CD14-positive monocyte (primary cell): ENCODE measurements around the gene MED9. TPM values are rescaled to one million over a fixed set of nuclear protein-coding genes. Genes with fewer than 3 reads are reported as not detected.

Source experiments
- DNase-seq, 3 donors: peaks; one replicate each; pipeline ENCODE4 v3.0.0-alpha.2; 2011 to 2022
- H2AFZ ChIP-seq: 2 replicates; pipeline ENCODE4 v1.6.0; 2012; ENCODE audit warnings: mild to moderate bottlenecking, low read depth, low read length, inconsistent platforms; ENCODE audit not compliant: insufficient read depth, poor library complexity, severe bottlenecking
- H3K27ac ChIP-seq, 2 donors: 1 replicate in 1 of 2; 2 replicates in 1 of 2; pipeline ENCODE4 v1.5.1; 2012 to 2013; ENCODE audit warnings: low read length in 2 of 2, control low read depth in 1 of 2, inconsistent platforms in 1 of 2, low read depth in 1 of 2, mild to moderate bottlenecking in 1 of 2
- H3K27me3 ChIP-seq, 2 donors: one replicate each; pipeline versions ENCODE4 v1.6.0 to v1.6.1; 2011 to 2013; ENCODE audit warnings: low read length in 2 of 2; ENCODE audit not compliant: control insufficient read depth in 2 of 2, insufficient read depth in 2 of 2
- H3K36me3 ChIP-seq, 2 donors: replicated peaks in 1 of 2; 1 replicate in 1 of 2; 2 replicates in 1 of 2; pipeline versions ENCODE4 v1.5.1 to v1.6.1; 2012 to 2013; ENCODE audit warnings: low read length in 2 of 2, control low read depth in 1 of 2, inconsistent platforms in 1 of 2, mild to moderate bottlenecking in 1 of 2; ENCODE audit not compliant: insufficient read depth in 2 of 2, control insufficient read depth in 1 of 2
- H3K4me1 ChIP-seq, 2 donors: 1 replicate in 1 of 2; 2 replicates in 1 of 2; pipeline versions ENCODE4 v1.5.1 to v1.6.1; 2012 to 2013; ENCODE audit warnings: low read length in 2 of 2, control low read depth in 1 of 2, inconsistent platforms in 1 of 2, mild to moderate bottlenecking in 1 of 2, moderate library complexity in 1 of 2; ENCODE audit not compliant: insufficient read depth in 2 of 2, control insufficient read depth in 1 of 2
- H3K4me2 ChIP-seq: replicated peaks from 2 replicates; pipeline ENCODE3; 2012; ENCODE audit warnings: low read length, moderate library complexity, mild to moderate bottlenecking; ENCODE audit not compliant: poor library complexity, severe bottlenecking; ENCODE audit errors: extremely low read depth
- H3K4me3 ChIP-seq, 3 experiments: fragments of 200-600 bp in 1 of 3; sonication (generic) in 1 of 3; replicated peaks in 1 of 3; 1 replicate in 2 of 3; 2 replicates in 1 of 3; pipeline ENCODE4 v1.5.1; 2011 to 2013; ENCODE audit warnings: low read length in 3 of 3, mild to moderate bottlenecking in 3 of 3, control low read depth in 2 of 3, low read depth in 2 of 3, inconsistent platforms in 1 of 3, moderate library complexity in 1 of 3
- H3K79me2 ChIP-seq: 2 replicates; pipeline ENCODE4 v1.6.0; 2012; ENCODE audit warnings: mild to moderate bottlenecking, control low read depth, inconsistent platforms, low read length, moderate library complexity; ENCODE audit not compliant: insufficient read depth
- H3K9ac ChIP-seq: 2 replicates; pipeline ENCODE4 v1.6.0; 2017; ENCODE audit warnings: low read length, mild to moderate bottlenecking; ENCODE audit not compliant: insufficient read depth, poor library complexity, severe bottlenecking
- H3K9me3 ChIP-seq, 2 donors: replicated peaks in 1 of 2; 1 replicate in 1 of 2; 2 replicates in 1 of 2; pipeline versions ENCODE4 v1.5.1 to v1.6.1; 2012 to 2013; ENCODE audit warnings: low read length in 2 of 2, control low read depth in 1 of 2; ENCODE audit not compliant: control insufficient read depth in 1 of 2, insufficient read depth in 1 of 2
- H4K20me1 ChIP-seq: 2 replicates; pipeline ENCODE4 v1.6.0; 2012; ENCODE audit warnings: mild to moderate bottlenecking, low read length, control low read depth, moderate library complexity; ENCODE audit not compliant: insufficient read depth
- H3K27ac Mint-ChIP-seq, 7 donors: one replicate each; pipeline ENCODE4 v1.8.0; 2020; ENCODE audit warnings: mild to moderate bottlenecking in 7 of 7, mixed read lengths in 7 of 7, moderate library complexity in 6 of 7, inconsistent platforms in 2 of 7
- H3K27me3 Mint-ChIP-seq, 3 donors: one replicate each; pipeline ENCODE4 v1.8.0; 2021 to 2022; ENCODE audit warnings: low read depth in 3 of 3, mild to moderate bottlenecking in 3 of 3, mixed read lengths in 3 of 3, moderate library complexity in 3 of 3, inconsistent platforms in 1 of 3
- H3K36me3 Mint-ChIP-seq, 2 donors: one replicate each; pipeline ENCODE4 v1.8.0; 2020; ENCODE audit warnings: mixed read lengths in 2 of 2, inconsistent platforms in 1 of 2, mild to moderate bottlenecking in 1 of 2
- H3K4me1 Mint-ChIP-seq: one replicate; pipeline ENCODE4 v1.8.0; 2020; ENCODE audit warnings: mild to moderate bottlenecking, mixed read lengths
- H3K4me3 Mint-ChIP-seq, 2 donors: one replicate each; pipeline ENCODE4 v1.8.0; 2020; ENCODE audit warnings: mild to moderate bottlenecking in 2 of 2, mixed read lengths in 2 of 2, moderate library complexity in 1 of 2
- H3K9me3 Mint-ChIP-seq, 7 donors: one replicate each; pipeline ENCODE4 v1.8.0; 2020 to 2022; ENCODE audit warnings: mixed read lengths in 7 of 7, mild to moderate bottlenecking in 6 of 7, moderate library complexity in 6 of 7, inconsistent platforms in 2 of 7
- WGBS: methylation state at CpG from one replicate; pipeline ENCODE4 v1.1.5; 2013; ENCODE audit warnings: missing lambda C conversion rate; ENCODE audit not compliant: insufficient coverage; 5-methylcytosine and 5-hydroxymethylcytosine counted together
- intact Hi-C, 2 donors: fragments of 100-400 bp; cut with micrococcal nuclease; formaldehyde crosslinking; loops; one replicate each; pipeline versions ENCODE4 v1.15.0 to v1.15.1; 2023
- polyA plus RNA-seq, 3 donors: library from polyadenylated mRNA; depleted of rRNA in 1 of 3; unstranded in 2 of 3; stranded (reverse) in 1 of 3; fragments of 300-500 nt in 2 of 3; fragments of >200 nt in 1 of 3; fragmentation: Illumina TruSeq in 2 of 3; gene quantifications; 1 replicate in 2 of 3; 2 replicates in 1 of 3; pipeline ENCODE4 v1.2.3, GENCODE V29; 2012 to 2021
- TF ChIP-seq, protein P1 (sequence below): fragments of 200-600 bp; IDR thresholded peaks from one replicate; pipeline ENCODE4 v1.8.0; 2022; ENCODE audit warnings: antibody characterized with exemption, mild to moderate bottlenecking

MED9 gene
- polyA plus RNA-seq, 3 donors: 5.6 to 6.9 (median 6.1) TPM

DNA sequence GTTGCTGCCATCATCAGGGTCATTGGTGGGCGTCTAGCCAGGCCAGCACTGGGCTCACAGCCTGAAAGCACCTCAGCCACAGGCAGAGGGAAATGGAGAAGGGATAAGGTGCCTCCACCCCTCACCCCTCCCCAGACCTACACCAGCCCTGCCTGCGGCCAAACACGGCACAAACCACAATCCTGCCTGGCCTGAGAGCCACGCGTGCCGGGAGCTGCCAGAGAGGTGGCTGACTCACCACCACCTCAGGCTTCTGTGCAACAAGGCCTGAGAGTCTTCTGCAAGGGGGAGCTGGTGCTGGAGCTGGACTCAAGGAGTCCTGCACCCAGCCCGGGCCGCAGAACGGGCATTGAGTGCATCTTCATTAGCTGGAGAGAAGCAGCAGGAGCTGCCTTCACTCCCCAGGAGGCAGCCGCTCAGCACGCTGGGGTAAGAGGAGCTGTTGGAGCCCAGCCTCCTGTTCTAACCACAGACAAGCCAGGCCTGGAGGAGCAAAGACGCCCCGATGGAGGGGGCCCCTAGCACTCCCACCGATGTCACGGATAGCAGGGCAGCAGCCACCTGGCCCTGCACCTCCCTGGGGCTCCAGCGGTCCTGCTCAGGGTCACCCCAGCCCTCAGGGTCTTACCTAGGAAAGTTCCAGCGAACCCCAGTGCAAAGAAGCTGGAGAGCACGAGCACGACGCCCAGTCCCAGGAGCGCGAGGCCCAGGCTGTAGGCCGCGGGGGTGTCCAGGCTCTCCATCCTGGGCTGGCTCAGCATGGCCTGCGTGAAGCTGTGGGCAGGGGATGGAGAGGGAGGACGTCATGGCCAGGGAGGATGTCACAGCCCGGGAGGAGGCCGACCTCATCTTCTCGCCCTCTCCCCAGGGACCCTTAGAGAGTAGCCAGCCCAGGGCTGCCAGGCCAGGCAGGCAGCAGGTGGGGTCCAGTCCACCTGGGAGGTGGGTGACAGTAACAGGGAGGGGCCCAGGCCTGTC is 35.4 kb downstream of the MED9 start:
- no peak for DNase-seq
- Histone ChIP-seq H3K9me3 (no peaks in the 10 kb centered on the region), H3K4me2 (no peak overlapping the region), H2AFZ (no peak overlapping the region), H3K9ac (no peak overlapping the region), H3K36me3 (no peaks in the 10 kb centered on the region), H3K27me3 (no peaks in the 10 kb centered on the region), H3K4me3 (no peak overlapping the region), H3K27ac (no peak overlapping the region), H4K20me1 (no peaks in the 10 kb centered on the region), H3K79me2 (no peaks in the 10 kb centered on the region), H3K4me1 (no peaks in the 10 kb centered on the region)
- TF ChIP-seq, protein P1, sequence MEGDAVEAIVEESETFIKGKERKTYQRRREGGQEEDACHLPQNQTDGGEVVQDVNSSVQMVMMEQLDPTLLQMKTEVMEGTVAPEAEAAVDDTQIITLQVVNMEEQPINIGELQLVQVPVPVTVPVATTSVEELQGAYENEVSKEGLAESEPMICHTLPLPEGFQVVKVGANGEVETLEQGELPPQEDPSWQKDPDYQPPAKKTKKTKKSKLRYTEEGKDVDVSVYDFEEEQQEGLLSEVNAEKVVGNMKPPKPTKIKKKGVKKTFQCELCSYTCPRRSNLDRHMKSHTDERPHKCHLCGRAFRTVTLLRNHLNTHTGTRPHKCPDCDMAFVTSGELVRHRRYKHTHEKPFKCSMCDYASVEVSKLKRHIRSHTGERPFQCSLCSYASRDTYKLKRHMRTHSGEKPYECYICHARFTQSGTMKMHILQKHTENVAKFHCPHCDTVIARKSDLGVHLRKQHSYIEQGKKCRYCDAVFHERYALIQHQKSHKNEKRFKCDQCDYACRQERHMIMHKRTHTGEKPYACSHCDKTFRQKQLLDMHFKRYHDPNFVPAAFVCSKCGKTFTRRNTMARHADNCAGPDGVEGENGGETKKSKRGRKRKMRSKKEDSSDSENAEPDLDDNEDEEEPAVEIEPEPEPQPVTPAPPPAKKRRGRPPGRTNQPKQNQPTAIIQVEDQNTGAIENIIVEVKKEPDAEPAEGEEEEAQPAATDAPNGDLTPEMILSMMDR: no peak
- Mint-ChIP-seq H3K36me3 (peaks cover 0 to 3% of the 10 kb centered on the region in 2 donors), H3K27ac (no peak overlapping the region), H3K27me3 (peaks cover 0 to 2% (median 2%) of the 10 kb centered on the region in 3 donors), H3K4me3 (no peak overlapping the region), H3K4me1 (peaks cover 1% of the 10 kb centered on the region), H3K9me3 (no peaks in the 10 kb centered on the region)
- WGBS: 56% methylated on average over 24 of the region's 29 CpGs
- intact Hi-C loops: no loop called here

DNA sequence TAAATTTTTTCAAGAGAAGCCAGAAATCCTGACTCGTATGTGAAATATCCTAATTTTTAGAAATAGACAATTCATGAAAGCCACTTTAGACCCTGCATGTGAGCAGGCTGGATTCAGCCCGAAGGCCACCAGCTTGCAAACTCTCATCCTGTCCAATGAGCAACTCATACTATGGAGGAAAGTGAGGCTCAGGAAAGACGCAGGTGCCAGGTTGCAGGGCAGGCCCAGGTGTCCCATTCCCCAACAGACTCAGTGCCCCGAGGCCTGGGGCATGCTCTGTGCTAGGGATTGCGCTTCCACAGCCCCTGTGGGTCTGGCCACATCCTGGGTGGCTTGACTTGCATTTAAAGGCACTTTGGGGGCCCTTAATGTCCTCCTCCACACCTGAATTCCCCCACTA is 36.1 kb downstream of the MED9 start:
- TF ChIP-seq, protein P1: no peak
- intact Hi-C loops: no loop called here

More for the DNA sequence above, 36.1 kb downstream of the MED9 start:
- no peak overlapping the region for H3K27ac ChIP-seq
- no peaks in the 10 kb centered on the region for H3K9me3 Mint-ChIP-seq
- H3K4me2 ChIP-seq: no peak overlapping the region
- no peaks in the 10 kb centered on the region for H3K79me2 ChIP-seq
- H3K27me3 Mint-ChIP-seq: peaks cover 0 to 2% (median 2%) of the 10 kb centered on the region in 3 donors
- no peak overlapping the region for H3K4me3 ChIP-seq
- WGBS: 96% methylated on average over 4 of the region's 5 CpGs
- H3K4me3 Mint-ChIP-seq: no peak overlapping the region
- no peak overlapping the region for H3K9ac ChIP-seq
- no peaks in the 10 kb centered on the region for H3K36me3 ChIP-seq
- DNase-seq: no peak
- no peaks in the 10 kb centered on the region for H3K27me3 ChIP-seq
- peaks cover 1% of the 10 kb centered on the region for H3K4me1 Mint-ChIP-seq
- H3K36me3 Mint-ChIP-seq: peaks cover 0 to 3% of the 10 kb centered on the region in 2 donors
- H3K9me3 ChIP-seq: no peaks in the 10 kb centered on the region
- no peak overlapping the region for H2AFZ ChIP-seq
- no peak overlapping the region for H3K27ac Mint-ChIP-seq
- H4K20me1 ChIP-seq: no peaks in the 10 kb centered on the region
- H3K4me1 ChIP-seq: no peaks in the 10 kb centered on the region
